K562 (cell line): ENCODE measurements around the gene TSPAN14. TPM values are rescaled to one million over a fixed set of nuclear protein-coding genes. Genes with fewer than 3 reads are reported as not detected.

ENCODE experiments used
- ARID1B ChIP-seq: fragments of 450-650 bp; IDR thresholded peaks from 2 replicates; pipeline ENCODE4 v1.6.1; 2016; ENCODE audit warnings: antibody characterized with exemption, mild to moderate bottlenecking, inconsistent platforms
- BRD9 ChIP-seq: fragments of 450-650 bp; IDR thresholded peaks from 2 replicates; pipeline ENCODE4 v1.6.1; 2018; ENCODE audit warnings: low read depth; ENCODE audit not compliant: partially characterized antibody
- CBFB ChIP-seq: sonication (generic); formaldehyde crosslinking; IDR thresholded peaks from 2 replicates; pipeline ENCODE4 v1.4.0; 2020; ENCODE audit warnings: mild to moderate bottlenecking, missing genetic modification reagents
- CHD2 ChIP-seq: IDR thresholded peaks from 2 replicates; pipeline ENCODE4 v1.6.1; 2011; ENCODE audit warnings: low read depth, low read length
- PCBP1 ChIP-seq: fragments of 200-400 bp; formaldehyde crosslinking; IDR thresholded peaks from 2 replicates; pipeline ENCODE4 v1.6.1; 2018; ENCODE audit warnings: mild to moderate bottlenecking, low read depth, low read length; ENCODE audit not compliant: poor library complexity, severe bottlenecking
- SMARCB1 ChIP-seq: IDR thresholded peaks from 2 replicates; pipeline ENCODE4 v1.6.1; 2011; ENCODE audit warnings: improper control_type of control experiment, low read depth; ENCODE audit not compliant: insufficient read length
- TBP ChIP-seq: optimal IDR thresholded peaks from 2 replicates; pipeline ENCODE3; 2011; ENCODE audit warnings: low read depth, low read length, improper control_type of control experiment
- TFAM ChIP-seq: fragments of 250-450 bp; sonication (Bioruptor Pico); conservative IDR thresholded peaks from 2 replicates; pipeline ENCODE4 v1.5.0; 2021; ENCODE audit warnings: mild to moderate bottlenecking, moderate library complexity
- ZBTB1 ChIP-seq: sonication (generic); formaldehyde crosslinking; IDR thresholded peaks from 2 replicates; pipeline ENCODE4 v1.8.1; 2023; ENCODE audit warnings: missing genetic modification reagents, low read depth, mild to moderate bottlenecking, borderline replicate concordance
- ZBTB8A ChIP-seq: fragments of 450-650 bp; IDR thresholded peaks from 2 replicates; pipeline ENCODE4 v1.6.1; 2018; ENCODE audit warnings: mild to moderate bottlenecking, moderate library complexity; ENCODE audit not compliant: partially characterized antibody
- ZEB2 ChIP-seq: fragments of 450-650 bp; IDR thresholded peaks from 2 replicates; pipeline ENCODE4 v1.6.1; 2016
- ZNF408 ChIP-seq: fragments of 250-450 bp; sonication (Bioruptor Pico); IDR thresholded peaks from 2 replicates; pipeline ENCODE4 v1.4.0; 2020; ENCODE audit warnings: low read depth, mild to moderate bottlenecking, moderate library complexity
- ZNF445 ChIP-seq: fragments of 250-450 bp; sonication (Bioruptor Pico); IDR thresholded peaks from 2 replicates; pipeline ENCODE4 v1.4.0; 2020; ENCODE audit warnings: low read depth, mild to moderate bottlenecking, moderate library complexity
- polyA plus RNA-seq, 8 experiments: library from polyadenylated mRNA; depleted of rRNA in 4 of 8; stranded (reverse) in 5 of 8; unstranded in 3 of 8; fragments of >200 nt; fragmentation: Nextera tagmentation in 2 of 8; fragmentation: Illumina TruSeq in 1 of 8; extraction: Ambion mirVana in 2 of 8; extraction: Trizol in 1 of 8; gene quantifications; 2 replicates each; pipeline versions ENCODE4 v1.2.1 to v1.2.3, GENCODE V29; 2011 to 2014; ENCODE audit warnings: inconsistent platforms in 1 of 8, missing spikeins in 1 of 8
- total RNA-seq, 7 experiments: library from RNA; depleted of rRNA in 6 of 7; stranded (reverse); fragments of >200 nt in 6 of 7; fragmentation: Illumina TruSeq in 2 of 7; extraction: Trizol in 2 of 7; gene quantifications; 2 replicates each; pipeline versions ENCODE4 v1.2.1 to v1.2.3, GENCODE V29; 2011 to 2021; ENCODE audit warnings: low replicate concordance in 1 of 7
- TF ChIP-seq, protein P1 (sequence below), 2 experiments: fragments of 450-650 bp in 1 of 2; sonication (generic) in 1 of 2; formaldehyde crosslinking; conservative IDR thresholded peaks; 2 replicates each; pipeline versions ENCODE4 v1.4.0 to v1.8.1; 2020 to 2022; ENCODE audit warnings: mild to moderate bottlenecking in 1 of 2, missing genetic modification reagents in 1 of 2
- TF ChIP-seq, protein P2 (sequence below), 2 experiments: fragments of 450-650 bp; formaldehyde crosslinking in 1 of 2; IDR thresholded peaks; 2 replicates each; pipeline versions ENCODE4 v1.4.0 to v1.6.1; 2014 to 2020; ENCODE audit warnings: mild to moderate bottlenecking in 2 of 2, borderline replicate concordance in 1 of 2, low read depth in 1 of 2
- TF ChIP-seq, protein P3 (sequence below): fragments of 250-450 bp; sonication (Bioruptor Pico); IDR thresholded peaks from 2 replicates; pipeline ENCODE4 v1.8.0; 2021; ENCODE audit warnings: moderate library complexity, mild to moderate bottlenecking, inconsistent platforms
- TF ChIP-seq, protein P4 (sequence below): sonication (generic); formaldehyde crosslinking; IDR thresholded peaks from 2 replicates; pipeline ENCODE4 v1.8.0; 2023; ENCODE audit warnings: mild to moderate bottlenecking, missing genetic modification reagents

TSPAN14 gene
- total and polyA plus RNA-seq, 9 of the 15 experiments (the other 6 are each of a cell fraction or from before 2014, with no cell fraction given), result 5.8 to 92.9 (median 23.3) TPM

DNA sequence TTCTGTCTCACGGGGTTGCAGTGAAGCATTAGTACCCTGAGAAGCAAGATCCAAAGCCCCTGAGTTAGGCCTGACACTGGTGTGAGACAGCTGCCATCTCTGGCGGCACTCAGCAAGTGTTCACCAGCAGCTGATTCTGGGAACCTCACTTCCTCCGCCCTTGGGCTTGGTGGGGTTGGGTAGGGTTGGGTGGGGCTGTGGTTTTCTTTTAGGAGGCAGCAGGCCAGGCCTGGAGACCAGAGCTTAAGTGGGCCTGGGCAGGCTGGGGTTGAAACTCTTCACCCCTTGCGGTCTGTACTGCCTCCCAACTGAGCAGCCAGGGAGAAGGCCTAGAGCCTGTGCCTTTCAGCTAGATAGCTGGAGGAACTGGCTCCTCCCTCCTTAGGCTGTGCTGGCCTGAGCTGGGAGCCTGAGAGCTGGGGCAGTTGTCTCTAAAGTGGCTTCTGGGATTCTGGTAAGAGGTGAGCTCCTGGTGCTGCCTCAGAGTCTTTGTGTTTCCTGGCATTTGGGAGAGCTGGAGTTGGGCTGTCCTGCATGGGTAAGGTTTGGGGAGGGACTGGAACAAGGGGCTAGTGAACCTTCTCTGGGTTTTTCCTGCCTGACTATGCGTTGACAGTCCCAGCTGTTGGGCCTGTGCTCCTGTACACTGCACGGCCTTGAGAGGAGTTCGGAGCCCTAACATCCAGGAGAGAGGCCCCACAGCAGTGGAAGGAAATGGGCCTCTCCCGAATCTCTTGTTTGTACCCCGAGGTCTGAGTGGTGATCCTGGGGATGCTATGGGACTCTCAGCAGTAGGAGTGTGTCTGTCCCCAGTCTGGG is 5.1 kb downstream of the TSPAN14 start (continued):
- TF ChIP-seq, protein P1, sequence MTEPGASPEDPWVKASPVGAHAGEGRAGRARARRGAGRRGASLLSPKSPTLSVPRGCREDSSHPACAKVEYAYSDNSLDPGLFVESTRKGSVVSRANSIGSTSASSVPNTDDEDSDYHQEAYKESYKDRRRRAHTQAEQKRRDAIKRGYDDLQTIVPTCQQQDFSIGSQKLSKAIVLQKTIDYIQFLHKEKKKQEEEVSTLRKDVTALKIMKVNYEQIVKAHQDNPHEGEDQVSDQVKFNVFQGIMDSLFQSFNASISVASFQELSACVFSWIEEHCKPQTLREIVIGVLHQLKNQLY (CRISPR knock-in tag; conservative IDR thresholded peaks at IDR 0.05), result no peak
- TF ChIP-seq BRD9 (no peak), PCBP1 (no peak), SMARCB1 (no peak), ZBTB8A (no peak), ZNF408 (CRISPR knock-in tag) (no peak), ARID1B (peak; percentile 51), ZEB2 (peak; percentile 54; the same call in 1 of the 2 replicates), TBP (peak; percentile 66), ZNF445 (CRISPR knock-in tag) (no peak), ZBTB1 (peak; percentile 42; the same call in 1 of the 2 replicates), CHD2 (no peak), TFAM (CRISPR knock-in tag) (no peak), CBFB (CRISPR knock-in tag) (peak; percentile 60; the same call in 1 of the 2 replicates)
- TF ChIP-seq, protein P2, sequence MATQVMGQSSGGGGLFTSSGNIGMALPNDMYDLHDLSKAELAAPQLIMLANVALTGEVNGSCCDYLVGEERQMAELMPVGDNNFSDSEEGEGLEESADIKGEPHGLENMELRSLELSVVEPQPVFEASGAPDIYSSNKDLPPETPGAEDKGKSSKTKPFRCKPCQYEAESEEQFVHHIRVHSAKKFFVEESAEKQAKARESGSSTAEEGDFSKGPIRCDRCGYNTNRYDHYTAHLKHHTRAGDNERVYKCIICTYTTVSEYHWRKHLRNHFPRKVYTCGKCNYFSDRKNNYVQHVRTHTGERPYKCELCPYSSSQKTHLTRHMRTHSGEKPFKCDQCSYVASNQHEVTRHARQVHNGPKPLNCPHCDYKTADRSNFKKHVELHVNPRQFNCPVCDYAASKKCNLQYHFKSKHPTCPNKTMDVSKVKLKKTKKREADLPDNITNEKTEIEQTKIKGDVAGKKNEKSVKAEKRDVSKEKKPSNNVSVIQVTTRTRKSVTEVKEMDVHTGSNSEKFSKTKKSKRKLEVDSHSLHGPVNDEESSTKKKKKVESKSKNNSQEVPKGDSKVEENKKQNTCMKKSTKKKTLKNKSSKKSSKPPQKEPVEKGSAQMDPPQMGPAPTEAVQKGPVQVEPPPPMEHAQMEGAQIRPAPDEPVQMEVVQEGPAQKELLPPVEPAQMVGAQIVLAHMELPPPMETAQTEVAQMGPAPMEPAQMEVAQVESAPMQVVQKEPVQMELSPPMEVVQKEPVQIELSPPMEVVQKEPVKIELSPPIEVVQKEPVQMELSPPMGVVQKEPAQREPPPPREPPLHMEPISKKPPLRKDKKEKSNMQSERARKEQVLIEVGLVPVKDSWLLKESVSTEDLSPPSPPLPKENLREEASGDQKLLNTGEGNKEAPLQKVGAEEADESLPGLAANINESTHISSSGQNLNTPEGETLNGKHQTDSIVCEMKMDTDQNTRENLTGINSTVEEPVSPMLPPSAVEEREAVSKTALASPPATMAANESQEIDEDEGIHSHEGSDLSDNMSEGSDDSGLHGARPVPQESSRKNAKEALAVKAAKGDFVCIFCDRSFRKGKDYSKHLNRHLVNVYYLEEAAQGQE (IDR thresholded peaks at IDR 0.05; ENCODE audit: borderline replicate concordance), result peak; percentile 16; the same call in 1 of the 2 replicates
- TF ChIP-seq, protein P2 (CRISPR knock-in tag; IDR thresholded peaks at IDR 0.05; ENCODE audit: low read depth), result no peak
- TF ChIP-seq, protein P3, sequence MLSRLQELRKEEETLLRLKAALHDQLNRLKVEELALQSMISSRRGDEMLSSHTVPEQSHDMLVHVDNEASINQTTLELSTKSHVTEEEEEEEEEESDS (CRISPR knock-in tag), result no peak
- TF ChIP-seq, protein P4, sequence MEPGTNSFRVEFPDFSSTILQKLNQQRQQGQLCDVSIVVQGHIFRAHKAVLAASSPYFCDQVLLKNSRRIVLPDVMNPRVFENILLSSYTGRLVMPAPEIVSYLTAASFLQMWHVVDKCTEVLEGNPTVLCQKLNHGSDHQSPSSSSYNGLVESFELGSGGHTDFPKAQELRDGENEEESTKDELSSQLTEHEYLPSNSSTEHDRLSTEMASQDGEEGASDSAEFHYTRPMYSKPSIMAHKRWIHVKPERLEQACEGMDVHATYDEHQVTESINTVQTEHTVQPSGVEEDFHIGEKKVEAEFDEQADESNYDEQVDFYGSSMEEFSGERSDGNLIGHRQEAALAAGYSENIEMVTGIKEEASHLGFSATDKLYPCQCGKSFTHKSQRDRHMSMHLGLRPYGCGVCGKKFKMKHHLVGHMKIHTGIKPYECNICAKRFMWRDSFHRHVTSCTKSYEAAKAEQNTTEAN (CRISPR knock-in tag), result no peak
